Measurements from ENCODE around the gene HIVEP3. TPM values are rescaled to one million over a fixed set of nuclear protein-coding genes. Genes with fewer than 3 reads are reported as not detected.

The HIVEP3 gene
- total RNA-seq, 2 donors from 2014 or later, result 2.3 to 12.8 TPM

GRCh38 chr1:41799205-41799604 lies 119.5 kb downstream of the HIVEP3 start:
- H3K9me3 ChIP-seq, result no peaks in the 10 kb centered on the region

GRCh38 chr1:41795205-41795762 lies 123.4 kb downstream of the HIVEP3 start:
- ATAC-seq (ENCODE audit: insufficient number of reproducible peaks, low FRiP score, low read depth) (no peak), DNase-seq (ENCODE audit: low spot score) (no peak)
- Histone ChIP-seq H3K27me3 (replicated peaks; ENCODE audit: insufficient read depth) (no peaks in the 10 kb centered on the region), H3K4me1 (ENCODE audit: control insufficient read depth in 1 of 2, low read depth in 2 of 2) (peaks cover 0 to 6% of the 10 kb centered on the region in 2 donors), H3K36me3 (no peaks in the 10 kb centered on the region), H3K9me3 (no peaks in the 10 kb centered on the region), H3K27ac (no peak overlapping the region), H3K4me3 (no peak overlapping the region)
- no peak for TF ChIP-seq CTCF (IDR thresholded peaks at IDR 0.05)

More at GRCh38 chr1:41799205-41799604, 119.5 kb downstream of the HIVEP3 start:
- Histone ChIP-seq H3K27me3 (replicated peaks; ENCODE audit: insufficient read depth) (no peaks in the 10 kb centered on the region), H3K4me3 (no peak overlapping the region), H3K27ac (no peak overlapping the region), H3K36me3 (no peaks in the 10 kb centered on the region), H3K4me1 (ENCODE audit: control insufficient read depth in 1 of 2, low read depth in 2 of 2) (peaks cover 0 to 20% of the 10 kb centered on the region in 2 donors)
- DNase-seq (ENCODE audit: low spot score), result no peak
- no peak for ATAC-seq (ENCODE audit: insufficient number of reproducible peaks, low FRiP score, low read depth)
- no peak for TF ChIP-seq CTCF (IDR thresholded peaks at IDR 0.05)

- Histone ChIP-seq H3K9me3 (no peaks in the 10 kb centered on the region), H3K4me1 (ENCODE audit: control insufficient read depth in 1 of 2, low read depth in 2 of 2) (no peaks in the 10 kb centered on the region), H3K36me3 (no peaks in the 10 kb centered on the region), H3K27ac (no peak overlapping the region), H3K4me3 (no peak overlapping the region), H3K27me3 (replicated peaks; ENCODE audit: insufficient read depth) (no peaks in the 10 kb centered on the region)
- DNase-seq (ENCODE audit: low spot score) (no peak), ATAC-seq (ENCODE audit: insufficient number of reproducible peaks, low FRiP score, low read depth) (no peak)
- TF ChIP-seq CTCF (IDR thresholded peaks at IDR 0.05), result no peak
Measured at GRCh38 chr1:41794031-41794430, 124.7 kb downstream of the HIVEP3 start.

GRCh38 chr1:41792485-41792770 lies 126.3 kb downstream of the HIVEP3 start:
- DNase-seq (ENCODE audit: low spot score) (no peak), ATAC-seq (ENCODE audit: insufficient number of reproducible peaks, low FRiP score, low read depth) (no peak)
- Histone ChIP-seq H3K27me3 (replicated peaks; ENCODE audit: insufficient read depth) (no peaks in the 10 kb centered on the region), H3K36me3 (no peaks in the 10 kb centered on the region), H3K27ac (no peak overlapping the region), H3K9me3 (no peaks in the 10 kb centered on the region), H3K4me1 (ENCODE audit: control insufficient read depth in 1 of 2, low read depth in 2 of 2) (no peaks in the 10 kb centered on the region), H3K4me3 (no peak overlapping the region)
- no peak for TF ChIP-seq CTCF (IDR thresholded peaks at IDR 0.05)

GRCh38 chr1:41791667-41792484 lies 126.8 kb downstream of the HIVEP3 start:
- no peak for TF ChIP-seq CTCF (IDR thresholded peaks at IDR 0.05)
- H3K36me3 ChIP-seq, result no peaks in the 10 kb centered on the region
- no peaks in the 10 kb centered on the region for H3K27me3 ChIP-seq (replicated peaks; ENCODE audit: insufficient read depth)
- H3K27ac ChIP-seq, result no peak overlapping the region
- no peaks in the 10 kb centered on the region for H3K4me1 ChIP-seq (ENCODE audit: control insufficient read depth in 1 of 2, low read depth in 2 of 2)
- H3K4me3 ChIP-seq, result no peak overlapping the region
- DNase-seq (ENCODE audit: low spot score) (no peak), ATAC-seq (ENCODE audit: insufficient number of reproducible peaks, low FRiP score, low read depth) (no peak)
- no peaks in the 10 kb centered on the region for H3K9me3 ChIP-seq
